Spleen (tissue), 11 donors: ENCODE measurements around the gene RHEB. TPM values are rescaled to one million over a fixed set of nuclear protein-coding genes. Genes with fewer than 3 reads are reported as not detected.

Experiments
- DNase-seq: peaks from one replicate; pipeline ENCODE4 v3.0.0-alpha.2; 2020
- H3K27ac ChIP-seq, 8 donors: fragments of 200-600 bp; sonication (generic) in 7 of 8; 1 replicate in 4 of 8; 2 replicates in 4 of 8; pipeline versions ENCODE4 v1.5.0 to v1.8.0; 2016 to 2021; ENCODE audit warnings: inconsistent platforms in 4 of 8, mild to moderate bottlenecking in 4 of 8, moderate library complexity in 1 of 8
- H3K27me3 ChIP-seq, 7 donors: fragments of 200-600 bp; sonication (generic) in 6 of 7; replicated peaks in 1 of 7; 1 replicate in 4 of 7; 2 replicates in 3 of 7; pipeline versions ENCODE4 v1.5.0 to v1.8.0; 2016 to 2021; ENCODE audit warnings: inconsistent platforms in 3 of 7, mild to moderate bottlenecking in 1 of 7
- H3K36me3 ChIP-seq, 6 donors: fragments of 200-600 bp; sonication (generic) in 5 of 6; 1 replicate in 4 of 6; 2 replicates in 2 of 6; pipeline versions ENCODE4 v1.5.0 to v1.8.0; 2016 to 2021; ENCODE audit warnings: inconsistent platforms in 2 of 6
- H3K4me1 ChIP-seq, 6 donors: fragments of 200-600 bp; sonication (generic) in 5 of 6; 1 replicate in 3 of 6; 2 replicates in 3 of 6; pipeline versions ENCODE4 v1.5.0 to v1.8.0; 2016 to 2021; ENCODE audit warnings: inconsistent platforms in 3 of 6
- H3K4me3 ChIP-seq, 8 donors: fragments of 200-600 bp; sonication (generic) in 7 of 8; 1 replicate in 4 of 8; 2 replicates in 4 of 8; pipeline versions ENCODE4 v1.5.0 to v1.8.0; 2016 to 2021; ENCODE audit warnings: inconsistent platforms in 4 of 8, mild to moderate bottlenecking in 4 of 8, moderate library complexity in 2 of 8
- H3K9me3 ChIP-seq, 8 donors: fragments of 200-600 bp; sonication (generic) in 7 of 8; 1 replicate in 4 of 8; 2 replicates in 4 of 8; pipeline versions ENCODE4 v1.5.0 to v1.8.0; 2016 to 2021; ENCODE audit warnings: inconsistent platforms in 4 of 8
- POLR2A ChIP-seq, 3 donors: fragments of 450-650 bp; IDR thresholded peaks; one replicate each; pipeline ENCODE4 v1.5.1; 2017; ENCODE audit warnings: antibody characterized with exemption in 3 of 3, mild to moderate bottlenecking in 1 of 3
- POLR2AphosphoS5 ChIP-seq, 3 donors: sonication (generic); formaldehyde crosslinking; IDR thresholded peaks; one replicate each; pipeline ENCODE4 v1.5.1; 2017; ENCODE audit warnings: antibody characterized with exemption in 3 of 3
- WGBS, 5 donors: extraction: QIAGEN DNeasy Blood & Tissue Kit in 3 of 5; methylation state at CpG; one replicate each; pipeline versions ENCODE4 v1.1.5 to v1.1.7; 2013 to 2018; 5-methylcytosine and 5-hydroxymethylcytosine counted together
- intact Hi-C: fragments of 100-400 bp; cut with DNase I; formaldehyde crosslinking; loops from one replicate; pipeline ENCODE4 v1.15.0; 2023; ENCODE audit warnings: low total_unique reads
- polyA plus RNA-seq, 3 donors: library from polyadenylated mRNA; stranded (reverse); fragments of 200-250 nt; gene quantifications; one replicate each; pipeline ENCODE4 v1.2.1, GENCODE V29; 2013
- total RNA-seq, 7 donors: library from RNA; depleted of rRNA in 3 of 7; stranded (reverse); fragments of >200 nt in 3 of 7; fragmentation: NEBNext Ultra II Directional in 4 of 7; extraction: Animal tissue kit (Norgen Biotek cat#: 25700) in 4 of 7; gene quantifications; one replicate each; pipeline versions ENCODE4 v1.1.0 to v1.2.1, GENCODE V29; 2016 to 2021
- TF ChIP-seq, protein P1 (sequence below), 11 experiments: fragments of 200-600 bp in 7 of 11; fragments of 450-650 bp in 4 of 11; sonication (generic) in 4 of 11; IDR thresholded peaks in 8 of 11; conservative IDR thresholded peaks in 3 of 11; 1 replicate in 7 of 11; 2 replicates in 4 of 11; pipeline versions ENCODE4 v1.4.0 to v1.8.0; 2016 to 2021; ENCODE audit warnings: antibody characterized with exemption in 11 of 11, inconsistent platforms in 4 of 11, mild to moderate bottlenecking in 1 of 11
- donor health status: healthy with polysubstance abuse.
- donor health status: DM: no; HTN: no; CAD: no; lungs with moderate emphysema.
- donor health status: DM: no; HTN: no; CAD: no.
- donor health status: Bipolar disorder and iron deficiency.
- donor health status: healthy.
- donor health status: DM: no; HTN: no; CAD: no.
- donor health status: DM: yes; HTN: yes; CAD: no.

Gene RHEB
- total and polyA plus RNA-seq, 10 donors, result 42.3 to 89.9 (median 72.5) TPM

DNA sequence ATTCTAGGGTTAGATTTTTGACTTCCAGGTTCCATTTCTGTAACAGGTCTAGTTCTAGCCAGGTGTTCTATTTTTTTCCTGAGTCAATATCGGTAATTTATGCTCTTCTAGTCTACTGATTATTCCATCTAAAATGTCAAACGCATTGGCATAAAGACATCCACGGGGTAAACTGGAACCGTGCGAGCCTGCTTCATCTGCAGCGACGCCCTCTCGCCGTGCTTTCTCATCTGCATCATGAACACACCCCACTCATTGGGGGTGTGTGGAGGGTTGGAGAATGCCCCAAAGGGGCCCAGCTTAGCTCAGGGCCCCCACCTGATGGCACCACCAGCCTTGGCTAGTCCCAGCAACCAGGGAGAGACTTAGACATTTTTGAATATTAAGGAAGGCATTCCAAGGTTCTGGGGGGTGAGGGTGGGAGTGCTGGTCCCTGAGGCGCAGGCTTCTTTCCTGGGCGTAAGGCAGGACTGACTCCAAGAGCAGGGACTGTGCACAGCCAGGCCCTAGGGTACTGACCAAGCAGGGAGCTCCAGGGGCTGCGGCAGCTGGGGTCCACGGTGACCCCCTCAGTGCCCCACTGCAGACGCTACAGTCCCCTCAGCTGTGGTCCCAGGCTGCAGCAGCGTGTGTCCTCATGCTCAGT lies 66.9 kb downstream of the RHEB start:
- no peak for TF ChIP-seq POLR2AphosphoS5 (IDR thresholded peaks at IDR 0.05)
- H3K4me1 ChIP-seq, result peaks cover 0 to 15% (median 6%) of the 10 kb centered on the region in 6 donors
- no peaks in the 10 kb centered on the region for H3K9me3 ChIP-seq
- H3K27me3 ChIP-seq, result peaks cover 0 to 9% (median 0%) of the 10 kb centered on the region in 7 donors
- H3K36me3 ChIP-seq, result no peaks in the 10 kb centered on the region
- 85 to 93% (median 88%) methylated on average over 12 to 15 of the region's 15 CpGs for WGBS, 5 donors
- no peak overlapping the region for H3K4me3 ChIP-seq
- intact Hi-C loops, result no loop called here
- no peak overlapping the region for H3K27ac ChIP-seq
- peak; percentile 50 for DNase-seq

DNA sequence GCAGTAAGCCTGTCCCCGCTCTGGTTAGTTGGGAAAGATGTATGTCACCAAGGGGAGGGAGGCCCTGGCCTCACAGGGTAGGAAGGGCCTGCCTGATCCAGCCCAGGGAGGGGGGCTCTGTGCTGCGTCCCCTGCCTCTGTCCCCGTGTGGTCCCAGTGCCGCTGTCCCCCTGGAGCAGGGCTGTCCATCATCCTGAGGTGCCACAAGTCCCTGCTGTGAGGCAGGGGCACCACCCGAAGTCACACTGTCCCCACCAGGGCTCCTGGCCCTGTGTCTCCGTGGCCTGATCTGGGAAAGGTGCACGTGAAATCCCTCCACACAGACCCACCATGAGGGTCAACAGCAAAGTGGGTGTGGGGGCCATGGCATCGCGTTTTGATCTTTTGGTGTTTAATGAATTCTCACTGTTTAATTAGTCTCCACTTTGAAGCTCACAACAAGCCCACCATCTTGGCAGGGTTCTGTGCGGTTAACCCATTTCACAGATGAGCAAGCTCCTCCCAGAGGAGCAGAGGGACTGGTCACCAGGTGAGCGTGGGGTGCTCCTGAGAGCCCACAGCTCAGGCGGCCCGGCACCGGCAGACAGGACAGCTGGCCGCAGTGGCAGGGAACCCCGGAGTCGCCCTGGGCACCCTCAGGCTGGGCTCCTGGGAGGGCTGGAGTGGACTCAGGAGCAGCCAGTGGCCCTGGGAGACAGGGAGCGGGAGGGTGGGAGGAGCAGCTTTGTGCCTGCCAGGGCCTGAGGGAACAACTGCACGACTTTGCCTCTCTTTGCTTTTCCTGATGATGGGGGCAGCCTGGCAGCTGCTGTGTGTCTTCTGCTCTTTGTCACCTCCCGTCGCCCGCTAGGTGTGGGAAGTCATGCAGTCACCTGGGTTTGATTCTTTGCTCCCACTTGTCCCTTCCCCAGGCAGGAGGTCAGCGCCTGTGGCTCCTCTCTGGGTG lies 67.8 kb downstream of the RHEB start:
- intact Hi-C loops, result no loop called here
- peak; percentile 69 for DNase-seq
- TF ChIP-seq POLR2A (IDR thresholded peaks at IDR 0.05) (no peak), POLR2AphosphoS5 (IDR thresholded peaks at IDR 0.05) (no peak)
- TF ChIP-seq, protein P1, sequence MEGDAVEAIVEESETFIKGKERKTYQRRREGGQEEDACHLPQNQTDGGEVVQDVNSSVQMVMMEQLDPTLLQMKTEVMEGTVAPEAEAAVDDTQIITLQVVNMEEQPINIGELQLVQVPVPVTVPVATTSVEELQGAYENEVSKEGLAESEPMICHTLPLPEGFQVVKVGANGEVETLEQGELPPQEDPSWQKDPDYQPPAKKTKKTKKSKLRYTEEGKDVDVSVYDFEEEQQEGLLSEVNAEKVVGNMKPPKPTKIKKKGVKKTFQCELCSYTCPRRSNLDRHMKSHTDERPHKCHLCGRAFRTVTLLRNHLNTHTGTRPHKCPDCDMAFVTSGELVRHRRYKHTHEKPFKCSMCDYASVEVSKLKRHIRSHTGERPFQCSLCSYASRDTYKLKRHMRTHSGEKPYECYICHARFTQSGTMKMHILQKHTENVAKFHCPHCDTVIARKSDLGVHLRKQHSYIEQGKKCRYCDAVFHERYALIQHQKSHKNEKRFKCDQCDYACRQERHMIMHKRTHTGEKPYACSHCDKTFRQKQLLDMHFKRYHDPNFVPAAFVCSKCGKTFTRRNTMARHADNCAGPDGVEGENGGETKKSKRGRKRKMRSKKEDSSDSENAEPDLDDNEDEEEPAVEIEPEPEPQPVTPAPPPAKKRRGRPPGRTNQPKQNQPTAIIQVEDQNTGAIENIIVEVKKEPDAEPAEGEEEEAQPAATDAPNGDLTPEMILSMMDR (IDR thresholded peaks at IDR 0.05 in 8 of 11, conservative IDR thresholded peaks at IDR 0.05 in 3 of 11), result no peak

DNA sequence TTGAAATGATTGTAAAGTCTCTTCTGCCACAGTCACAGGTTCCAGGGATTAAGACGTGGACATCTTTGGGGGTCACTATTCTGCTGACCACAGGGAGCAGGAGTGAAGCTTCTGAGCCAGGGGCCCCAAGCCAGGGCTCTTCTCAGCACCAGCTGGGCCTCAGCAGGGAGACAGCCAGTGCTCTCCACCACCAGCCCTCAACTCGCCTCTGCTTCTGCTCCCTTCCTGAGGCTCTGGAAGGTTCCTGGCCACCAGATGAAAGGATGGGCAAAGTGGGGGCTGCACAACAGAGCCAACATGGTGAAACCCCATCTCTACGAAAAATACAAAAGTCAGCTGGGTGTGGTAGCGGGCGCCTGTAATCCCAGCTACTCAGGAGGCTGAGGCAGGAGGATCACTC lies 68.5 kb downstream of the RHEB start:
- intact Hi-C loops, result no loop called here
- DNase-seq, result peak; percentile 60
- WGBS, 5 donors, result 82 to 92% (median 86%) methylated on average over 5 of the region's 5 CpGs

More for the DNA sequence above, 67.8 kb downstream of the RHEB start:
- Histone ChIP-seq H3K4me1 (peaks cover 0 to 21% (median 8%) of the 10 kb centered on the region in 6 donors), H3K36me3 (no peaks in the 10 kb centered on the region), H3K4me3 (no peak overlapping the region), H3K27ac (no peak overlapping the region), H3K27me3 (peaks cover 0 to 9% (median 0%) of the 10 kb centered on the region in 7 donors), H3K9me3 (no peaks in the 10 kb centered on the region)
- WGBS, 5 donors, result 84 to 88% (median 87%) methylated on average over 18 to 23 of the region's 23 CpGs

DNA sequence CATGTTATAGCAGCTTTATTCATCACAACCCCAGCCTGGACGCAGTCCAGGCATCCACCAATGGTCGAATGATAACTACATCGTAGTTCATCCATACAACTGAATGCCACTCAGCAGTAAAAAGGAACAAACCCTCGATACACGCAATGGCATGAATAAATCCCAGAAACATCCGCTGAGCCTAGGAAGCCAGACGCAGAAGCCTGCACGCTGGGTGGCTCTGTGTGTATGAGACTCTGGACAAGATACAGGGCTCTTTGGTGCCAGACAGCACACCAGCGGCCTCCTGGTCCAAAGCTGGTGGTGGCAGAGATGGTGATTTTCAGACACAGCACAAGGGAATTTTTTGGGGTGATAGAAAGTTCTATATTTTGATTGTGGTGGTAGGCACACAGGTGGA lies 69.7 kb downstream of the RHEB start:
- Histone ChIP-seq H3K36me3 (no peaks in the 10 kb centered on the region), H3K27ac (no peak overlapping the region), H3K4me1 (peaks cover 0 to 21% (median 8%) of the 10 kb centered on the region in 6 donors), H3K27me3 (peaks cover 0 to 9% (median 0%) of the 10 kb centered on the region in 7 donors), H3K4me3 (no peak overlapping the region), H3K9me3 (no peaks in the 10 kb centered on the region)
- TF ChIP-seq POLR2AphosphoS5 (IDR thresholded peaks at IDR 0.05) (no peak), POLR2A (IDR thresholded peaks at IDR 0.05) (no peak)
- TF ChIP-seq, protein P1 (IDR thresholded peaks at IDR 0.05 in 8 of 11, conservative IDR thresholded peaks at IDR 0.05 in 3 of 11), result no peak
- DNase-seq, result peak; percentile 41
- 89 to 94% (median 91%) methylated on average over 9 of the region's 9 CpGs for WGBS, 5 donors
- intact Hi-C loops, result loop anchor here (5.0 kb wide), 2 partner anchors 83 to 133 kb away; no protein-coding TSS in a partner anchor

More for the DNA sequence above, 68.5 kb downstream of the RHEB start:
- Histone ChIP-seq H3K4me3 (no peak overlapping the region), H3K4me1 (peaks cover 0 to 21% (median 8%) of the 10 kb centered on the region in 6 donors), H3K9me3 (no peaks in the 10 kb centered on the region), H3K36me3 (no peaks in the 10 kb centered on the region), H3K27me3 (peaks cover 0 to 9% (median 0%) of the 10 kb centered on the region in 7 donors), H3K27ac (no peak overlapping the region)
- TF ChIP-seq POLR2A (IDR thresholded peaks at IDR 0.05), result no peak
- TF ChIP-seq, protein P1 (IDR thresholded peaks at IDR 0.05 in 8 of 11, conservative IDR thresholded peaks at IDR 0.05 in 3 of 11), result no peak
- TF ChIP-seq POLR2AphosphoS5 (IDR thresholded peaks at IDR 0.05), result no peak
